GM21576 (cell line): ENCODE measurements around the gene MYOC.
"Not testable (repeated sequence)": the region's sequence is repeated elsewhere in the genome, so short reads cannot be mapped to it uniquely, and the experiment has no call there.

Experiments
- ATAC-seq: cut with Tn5 transposase; IDR thresholded peaks from one replicate; pipeline ENCODE4 v1.9.1; 2021; ENCODE audit warnings: mild to moderate bottlenecking, moderate library complexity; ENCODE audit not compliant: unreplicated experiment

Gene MYOC

GRCh38 chr1:171610385-171610784 is 42.1 kb downstream of the MYOC start:
- no peak for ATAC-seq

- no peak for ATAC-seq
Observed at GRCh38 chr1:171606402-171606941, 46.0 kb downstream of the MYOC start.

GRCh38 chr1:171603042-171603441 is 49.4 kb downstream of the MYOC start:
- not testable (repeated sequence) for ATAC-seq

- no peak for ATAC-seq
Observed at GRCh38 chr1:171600862-171601261, 51.6 kb downstream of the MYOC start.

- ATAC-seq: not testable (repeated sequence)
Observed at GRCh38 chr1:171600310-171600709, 52.2 kb downstream of the MYOC start.

GRCh38 chr1:171597203-171597602 is 55.3 kb downstream of the MYOC start:
- no peak for ATAC-seq

- no peak for ATAC-seq
Observed at GRCh38 chr1:171596705-171597104, 55.8 kb downstream of the MYOC start.

- ATAC-seq: no peak
Observed at GRCh38 chr1:171596119-171596518, 56.4 kb downstream of the MYOC start.

- ATAC-seq: no peak
Observed at GRCh38 chr1:171595324-171595723, 57.2 kb downstream of the MYOC start.

- ATAC-seq: no peak
Observed at GRCh38 chr1:171590022-171590421, 62.5 kb downstream of the MYOC start.

GRCh38 chr1:171588230-171588629 is 64.3 kb downstream of the MYOC start:
- ATAC-seq: no peak

GRCh38 chr1:171585715-171586114 is 66.8 kb downstream of the MYOC start:
- no peak for ATAC-seq
